HG03280 (cell line): Measurements from ENCODE around the gene LKAAEAR1.
"Not testable (repeated sequence)": the region's sequence is repeated elsewhere in the genome, so short reads cannot be mapped to it uniquely, and the experiment has no call there.

Source experiments
- ATAC-seq: cut with Tn5 transposase; IDR thresholded peaks from one replicate; pipeline ENCODE4 v1.9.1; 2021; ENCODE audit warnings: mild to moderate bottlenecking, moderate library complexity; ENCODE audit not compliant: unreplicated experiment

The LKAAEAR1 gene

GRCh38 chr20:64099086-64099786, 15.0 kb upstream of the LKAAEAR1 start:
- no peak for ATAC-seq

GRCh38 chr20:64098471-64099013, 14.3 kb upstream of the LKAAEAR1 start:
- ATAC-seq: no peak

- no peak for ATAC-seq
Measured at GRCh38 chr20:64096535-64096934, 12.3 kb upstream of the LKAAEAR1 start.

GRCh38 chr20:64095927-64096326, 11.7 kb upstream of the LKAAEAR1 start:
- no peak for ATAC-seq

GRCh38 chr20:64095455-64095854, 11.3 kb upstream of the LKAAEAR1 start:
- ATAC-seq: no peak

- ATAC-seq: no peak
Measured at GRCh38 chr20:64093013-64093503, 8.9 kb upstream of the LKAAEAR1 start.

- ATAC-seq: no peak
Measured at GRCh38 chr20:64092258-64093012, 8.2 kb upstream of the LKAAEAR1 start.

GRCh38 chr20:64091770-64092169, 7.6 kb upstream of the LKAAEAR1 start:
- ATAC-seq: no peak

GRCh38 chr20:64091340-64091739, 7.1 kb upstream of the LKAAEAR1 start:
- ATAC-seq: no peak

- no peak for ATAC-seq
Measured at GRCh38 chr20:64090165-64090564, 6.0 kb upstream of the LKAAEAR1 start.

GRCh38 chr20:64088586-64088985, 4.4 kb upstream of the LKAAEAR1 start:
- not testable (repeated sequence) for ATAC-seq

GRCh38 chr20:64087226-64087825, 3.1 kb upstream of the LKAAEAR1 start:
- ATAC-seq: not testable (repeated sequence)

GRCh38 chr20:64086801-64087200, 2.6 kb upstream of the LKAAEAR1 start:
- no peak for ATAC-seq

- ATAC-seq: no peak
Measured at GRCh38 chr20:64084685-64085152, 521 bp upstream of the LKAAEAR1 start.

GRCh38 chr20:64083378-64083803, 807 bp downstream of the LKAAEAR1 start:
- ATAC-seq: no peak

GRCh38 chr20:64082820-64083377, 1.3 kb downstream of the LKAAEAR1 start:
- ATAC-seq: no peak

- ATAC-seq: no peak
Measured at GRCh38 chr20:64082126-64082731, 2.0 kb downstream of the LKAAEAR1 start.

- ATAC-seq: no peak
Measured at GRCh38 chr20:64081624-64081964, 2.6 kb downstream of the LKAAEAR1 start.

- ATAC-seq: no peak
Measured at GRCh38 chr20:64080813-64081623, 3.2 kb downstream of the LKAAEAR1 start.
